ENCODE results near the gene BICD1. TPM values are rescaled to one million over a fixed set of nuclear protein-coding genes. Genes with fewer than 3 reads are reported as not detected.

The BICD1 gene
- total and polyA plus RNA-seq, 8 donors, result 13.6 to 21.2 (median 19.6) TPM

- Histone ChIP-seq H3K9me3 (no peaks in the 10 kb centered on the region), H3K27me3 (peaks cover 6 to 51% of the 10 kb centered on the region in 2 donors), H3K27ac (no peak overlapping the region), H3K36me3 (no peaks in the 10 kb centered on the region), H3K4me3 (peak overlapping the region; percentile 64 to 67), H3K4me1 (peaks cover 5 to 45% of the 10 kb centered on the region in 2 donors)
- DNase-seq (no peak), ATAC-seq (no peak)
- no peak for TF ChIP-seq CTCF (IDR thresholded peaks at IDR 0.05)
- intact Hi-C loops (cut with DNase I), result no loop called here
These were observed 294.2 kb downstream of the BICD1 start for GRCh38 chr12:32400866-32401265.

GRCh38 chr12:32402170-32402569 is 295.5 kb downstream of the BICD1 start:
- DNase-seq (no peak), ATAC-seq (no peak)
- intact Hi-C loops (cut with DNase I), result no loop called here

GRCh38 chr12:32402946-32403345 is 296.3 kb downstream of the BICD1 start:
- peaks cover 5 to 45% of the 10 kb centered on the region in 2 donors for H3K4me1 ChIP-seq
- peaks cover 6 to 35% of the 10 kb centered on the region in 2 donors for H3K27me3 ChIP-seq
- H3K36me3 ChIP-seq, result no peaks in the 10 kb centered on the region
- no peak overlapping the region for H3K27ac ChIP-seq
- no peak for DNase-seq
- intact Hi-C loops (cut with DNase I), result no loop called here
- no peak overlapping the region for H3K4me3 ChIP-seq
- no peak for TF ChIP-seq CTCF (IDR thresholded peaks at IDR 0.05)
- no peak for ATAC-seq
- no peaks in the 10 kb centered on the region for H3K9me3 ChIP-seq

More at GRCh38 chr12:32402170-32402569, 295.5 kb downstream of the BICD1 start:
- no peaks in the 10 kb centered on the region for H3K9me3 ChIP-seq
- H3K4me1 ChIP-seq, result peaks cover 5 to 45% of the 10 kb centered on the region in 2 donors
- H3K36me3 ChIP-seq, result no peaks in the 10 kb centered on the region
- no peak overlapping the region for H3K27ac ChIP-seq
- H3K27me3 ChIP-seq, result peaks cover 6 to 43% of the 10 kb centered on the region in 2 donors
- TF ChIP-seq CTCF (IDR thresholded peaks at IDR 0.05), result no peak
- no peak overlapping the region for H3K4me3 ChIP-seq

- TF ChIP-seq CTCF (IDR thresholded peaks at IDR 0.05), result no peak
- Histone ChIP-seq H3K4me3 (no peak overlapping the region), H3K9me3 (no peaks in the 10 kb centered on the region), H3K27me3 (no peaks in the 10 kb centered on the region), H3K36me3 (no peaks in the 10 kb centered on the region), H3K4me1 (peaks cover 0 to 15% of the 10 kb centered on the region in 2 donors), H3K27ac (no peak overlapping the region)
- intact Hi-C loops (cut with DNase I), result no loop called here
- no peak for ATAC-seq
- DNase-seq, result no peak
These were observed 301.1 kb downstream of the BICD1 start for GRCh38 chr12:32407795-32408194.

- no peaks in the 10 kb centered on the region for H3K27me3 ChIP-seq
- DNase-seq (no peak), ATAC-seq (no peak)
- no peak overlapping the region for H3K27ac ChIP-seq
- H3K4me3 ChIP-seq, result no peak overlapping the region
- no peak for TF ChIP-seq CTCF (IDR thresholded peaks at IDR 0.05)
- H3K4me1 ChIP-seq, result no peaks in the 10 kb centered on the region
- intact Hi-C loops (cut with DNase I), result no loop called here
- no peaks in the 10 kb centered on the region for H3K9me3 ChIP-seq
- no peaks in the 10 kb centered on the region for H3K36me3 ChIP-seq
These were observed 306.8 kb downstream of the BICD1 start for GRCh38 chr12:32413412-32413811.
